ENCODE results near the gene ZBTB16.

ZBTB16 gene

GRCh38 chr11:114157476-114158050 lies 98.1 kb downstream of the ZBTB16 start:
- H3K4me3 ChIP-seq (ENCODE audit: low read length), result no peak overlapping the region
- no peaks in the 10 kb centered on the region for H3K27me3 ChIP-seq (replicated peaks; ENCODE audit: insufficient read depth, low read length)
- no peak overlapping the region for H3K27ac ChIP-seq (ENCODE audit: low read length)
- H2AFZ ChIP-seq (ENCODE audit: low read length), result no peak overlapping the region
- DNase-seq, result no peak
- no peak overlapping the region for H3K4me2 ChIP-seq (ENCODE audit: low read depth, low read length)
- no peaks in the 10 kb centered on the region for H3K36me3 ChIP-seq (replicated peaks; ENCODE audit: insufficient read depth, low read length)
- no peak for TF ChIP-seq CTCF (IDR thresholded peaks at IDR 0.05; ENCODE audit: low read length)
- TF ChIP-seq EZH2 (optimal IDR thresholded peaks at IDR 0.05; ENCODE audit: low read depth, low read length), result no peak
- TF ChIP-seq EZH2phosphoT487 (IDR thresholded peaks at IDR 0.05; ENCODE audit: low read length), result no peak
- no peak overlapping the region for H3K9ac ChIP-seq (ENCODE audit: low read length)
- H3F3A ChIP-seq (ENCODE audit: insufficient read depth, low read length), result no peaks in the 10 kb centered on the region
- no peaks in the 10 kb centered on the region for H3K9me2 ChIP-seq (replicated peaks; ENCODE audit: insufficient read depth, low read length)
- no peaks in the 10 kb centered on the region for H4K20me1 ChIP-seq (ENCODE audit: insufficient read depth, low read length)
- peaks cover 20% of the 10 kb centered on the region for H3K4me1 ChIP-seq (ENCODE audit: low read length)
- H3K9me3 ChIP-seq (replicated peaks; ENCODE audit: insufficient read depth, low read length), result no peaks in the 10 kb centered on the region
- no peaks in the 10 kb centered on the region for H3K79me2 ChIP-seq (ENCODE audit: low read length)

- TF ChIP-seq CTCF (IDR thresholded peaks at IDR 0.05; ENCODE audit: low read length) (no peak), EZH2phosphoT487 (IDR thresholded peaks at IDR 0.05; ENCODE audit: low read length) (no peak), EZH2 (optimal IDR thresholded peaks at IDR 0.05; ENCODE audit: low read depth, low read length) (no peak)
- H3F3A ChIP-seq (ENCODE audit: insufficient read depth, low read length), result no peaks in the 10 kb centered on the region
- peaks cover 20% of the 10 kb centered on the region for H3K4me1 ChIP-seq (ENCODE audit: low read length)
- DNase-seq, result no peak
- no peak overlapping the region for H3K9ac ChIP-seq (ENCODE audit: low read length)
- H3K27ac ChIP-seq (ENCODE audit: low read length), result no peak overlapping the region
- no peaks in the 10 kb centered on the region for H3K9me2 ChIP-seq (replicated peaks; ENCODE audit: insufficient read depth, low read length)
- H3K36me3 ChIP-seq (replicated peaks; ENCODE audit: insufficient read depth, low read length), result no peaks in the 10 kb centered on the region
- H3K27me3 ChIP-seq (replicated peaks; ENCODE audit: insufficient read depth, low read length), result no peaks in the 10 kb centered on the region
- no peaks in the 10 kb centered on the region for H3K79me2 ChIP-seq (ENCODE audit: low read length)
- H2AFZ ChIP-seq (ENCODE audit: low read length), result no peak overlapping the region
- no peak overlapping the region for H3K4me3 ChIP-seq (ENCODE audit: low read length)
- no peaks in the 10 kb centered on the region for H4K20me1 ChIP-seq (ENCODE audit: insufficient read depth, low read length)
- no peaks in the 10 kb centered on the region for H3K9me3 ChIP-seq (replicated peaks; ENCODE audit: insufficient read depth, low read length)
- H3K4me2 ChIP-seq (ENCODE audit: low read depth, low read length), result no peak overlapping the region
Observed at GRCh38 chr11:114158421-114158820, 98.9 kb downstream of the ZBTB16 start.

- H3K4me1 ChIP-seq (ENCODE audit: low read length), result peaks cover 20% of the 10 kb centered on the region
- TF ChIP-seq EZH2 (optimal IDR thresholded peaks at IDR 0.05; ENCODE audit: low read depth, low read length), result no peak
- no peak for TF ChIP-seq EZH2phosphoT487 (IDR thresholded peaks at IDR 0.05; ENCODE audit: low read length)
- no peak for TF ChIP-seq CTCF (IDR thresholded peaks at IDR 0.05; ENCODE audit: low read length)
- no peaks in the 10 kb centered on the region for H4K20me1 ChIP-seq (ENCODE audit: insufficient read depth, low read length)
- no peaks in the 10 kb centered on the region for H3K79me2 ChIP-seq (ENCODE audit: low read length)
- H3K27me3 ChIP-seq (replicated peaks; ENCODE audit: insufficient read depth, low read length), result no peaks in the 10 kb centered on the region
- H3K36me3 ChIP-seq (replicated peaks; ENCODE audit: insufficient read depth, low read length), result no peaks in the 10 kb centered on the region
- no peak for DNase-seq
- H3K9me3 ChIP-seq (replicated peaks; ENCODE audit: insufficient read depth, low read length), result no peaks in the 10 kb centered on the region
- H3K27ac ChIP-seq (ENCODE audit: low read length), result no peak overlapping the region
- H3K4me3 ChIP-seq (ENCODE audit: low read length), result no peak overlapping the region
- no peak overlapping the region for H3K9ac ChIP-seq (ENCODE audit: low read length)
- no peaks in the 10 kb centered on the region for H3K9me2 ChIP-seq (replicated peaks; ENCODE audit: insufficient read depth, low read length)
- no peak overlapping the region for H2AFZ ChIP-seq (ENCODE audit: low read length)
- no peak overlapping the region for H3K4me2 ChIP-seq (ENCODE audit: low read depth, low read length)
- no peaks in the 10 kb centered on the region for H3F3A ChIP-seq (ENCODE audit: insufficient read depth, low read length)
Observed at GRCh38 chr11:114158886-114159285, 99.4 kb downstream of the ZBTB16 start.

All from MM.1S (cell line).